CD4-positive, alpha-beta T cell (primary cell): ENCODE measurements around the gene LRGUK. TPM values are rescaled to one million over a fixed set of nuclear protein-coding genes. Genes with fewer than 3 reads are reported as not detected.
A peak's percentile ranks its signal among the peaks of the same experiment; 100 is the strongest.
"Not testable (repeated sequence)": the region's sequence is repeated elsewhere in the genome, so short reads cannot be mapped to it uniquely, and the experiment has no call there.

Experiments
- ATAC-seq: fragments of 200-7000 bp; cut with Tn5 transposase; one replicate; pipeline ENCODE4 v1.10.0; 2022; ENCODE audit warnings: mild to moderate bottlenecking; ENCODE audit not compliant: poor library complexity
- CTCF ChIA-PET: fragments of 350-600 bp; sonication (Branson Sonifier 250); formaldehyde crosslinking; loops from one replicate; lab custom pipeline; 2021; ENCODE audit warnings: antibody characterized with exemption, inconsistent platforms; lab: Charles Lee
- POLR2A ChIA-PET: fragments of 350-600 bp; sonication (Branson Sonifier 250); formaldehyde crosslinking; loops from one replicate; lab custom pipeline; 2021; ENCODE audit warnings: antibody characterized with exemption, inconsistent platforms; lab: Charles Lee
- DNase-seq, 14 experiments: peaks; one replicate each; pipeline ENCODE4 v3.0.0-alpha.2; 2013 to 2020; ENCODE audit warnings: mixed read lengths in 2 of 14
- H3K27ac ChIP-seq, 2 donors: one replicate each; pipeline versions ENCODE4 v1.5.1 to v1.7.0; 2013; ENCODE audit warnings: low read length in 2 of 2, low read depth in 1 of 2, mild to moderate bottlenecking in 1 of 2
- H3K27me3 ChIP-seq, 2 experiments: 1 replicate in 1 of 2; 2 replicates in 1 of 2; pipeline versions ENCODE4 v1.6.1 to v1.7.0; 2013; ENCODE audit warnings: low read length in 2 of 2, control low read depth in 1 of 2, mild to moderate bottlenecking in 1 of 2, moderate library complexity in 1 of 2; ENCODE audit not compliant: insufficient read depth in 2 of 2, control insufficient read depth in 1 of 2
- H3K36me3 ChIP-seq: one replicate; pipeline ENCODE4 v1.6.1; 2013; ENCODE audit warnings: low read length, control low read depth; ENCODE audit not compliant: insufficient read depth
- H3K4me1 ChIP-seq: one replicate; pipeline ENCODE4 v1.6.1; 2013; ENCODE audit warnings: low read length, control low read depth; ENCODE audit not compliant: insufficient read depth
- H3K4me3 ChIP-seq: one replicate; pipeline ENCODE4 v1.5.1; 2013; ENCODE audit warnings: mild to moderate bottlenecking, low read length, moderate library complexity
- H3K9me3 ChIP-seq, 2 experiments: 1 replicate in 1 of 2; 2 replicates in 1 of 2; pipeline versions ENCODE4 v1.6.1 to v1.7.0; 2013; ENCODE audit warnings: low read length in 2 of 2, mild to moderate bottlenecking in 2 of 2, control low read depth in 1 of 2, moderate library complexity in 1 of 2; ENCODE audit not compliant: control insufficient read depth in 1 of 2, insufficient read depth in 1 of 2
- H3K27ac Mint-ChIP-seq: one replicate; pipeline ENCODE4 v1.8.0; 2020; ENCODE audit warnings: mixed read lengths
- H3K27me3 Mint-ChIP-seq: one replicate; pipeline ENCODE4 v1.8.0; 2021; ENCODE audit warnings: mixed read lengths
- H3K36me3 Mint-ChIP-seq: one replicate; pipeline ENCODE4 v1.8.0; 2021; ENCODE audit warnings: low read depth, mixed read lengths
- H3K4me1 Mint-ChIP-seq: one replicate; pipeline ENCODE4 v1.8.0; 2021; ENCODE audit warnings: low read depth, mixed read lengths
- H3K4me3 Mint-ChIP-seq: one replicate; pipeline ENCODE4 v1.8.0; 2020; ENCODE audit warnings: mild to moderate bottlenecking, mixed read lengths
- H3K9me3 Mint-ChIP-seq: one replicate; pipeline ENCODE4 v1.8.0; 2020; ENCODE audit warnings: mixed read lengths
- CTCF ChIP-seq: fragments of 200-600 bp; IDR thresholded peaks from one replicate; pipeline ENCODE4 v1.8.0; 2022; ENCODE audit warnings: antibody characterized with exemption, mild to moderate bottlenecking
- intact Hi-C, 2 experiments: fragments of 100-400 bp; cut with DNase I in 1 of 2; cut with micrococcal nuclease in 1 of 2; formaldehyde crosslinking; loops; one replicate each; pipeline versions ENCODE4 v1.15.1 to v1.9.0; 2023 to 2025; cut with DNase I, micrococcal nuclease
- total RNA-seq, 174 experiments: library from RNA in 2 of 174; stranded (reverse) in 2 of 174; gene quantifications; one replicate each; pipeline ENCODE4 v1.2.3 and lab custom pipeline; 2021 to 2026

LRGUK gene
- total RNA-seq, 2 experiments from 2014 or later = 0.20 to 0.27 TPM

GRCh38 chr7:134211817-134212216 is 84.7 kb downstream of the LRGUK start:
- H3K36me3 Mint-ChIP-seq = no peaks in the 10 kb centered on the region
- H3K27ac ChIP-seq = no peak overlapping the region

GRCh38 chr7:134212576-134213546 is 85.7 kb downstream of the LRGUK start:
- DNase-seq = peak in 2 of 14 experiments; percentile 46 to 50

More at GRCh38 chr7:134211817-134212216, 84.7 kb downstream of the LRGUK start:
- Histone ChIP-seq H3K4me1 (no peaks in the 10 kb centered on the region), H3K9me3 (no peaks in the 10 kb centered on the region), H3K27me3 (peaks cover 0 to 4% of the 10 kb centered on the region in 2 experiments), H3K4me3 (no peak overlapping the region), H3K36me3 (no peaks in the 10 kb centered on the region)
- POLR2A ChIA-PET = no interaction called here
- H3K4me1 Mint-ChIP-seq = no peaks in the 10 kb centered on the region
- DNase-seq = no peak
- ATAC-seq = no peak
- no peaks in the 10 kb centered on the region for H3K27me3 Mint-ChIP-seq
- no peak overlapping the region for H3K4me3 Mint-ChIP-seq
- no peak overlapping the region for H3K27ac Mint-ChIP-seq
- CTCF ChIA-PET = no interaction called here
- intact Hi-C loops = no loop called here
- H3K9me3 Mint-ChIP-seq = no peaks in the 10 kb centered on the region
- no peak for TF ChIP-seq CTCF

GRCh38 chr7:134220236-134220635 is 93.1 kb downstream of the LRGUK start:
- no peak for ATAC-seq
- Histone ChIP-seq H3K27me3 (no peaks in the 10 kb centered on the region), H3K4me1 (no peaks in the 10 kb centered on the region), H3K36me3 (no peaks in the 10 kb centered on the region), H3K9me3 (peaks cover 0 to 4% of the 10 kb centered on the region in 2 experiments), H3K4me3 (no peak overlapping the region), H3K27ac (no peak overlapping the region)
- CTCF ChIA-PET = interaction anchor here (0.6 kb wide), 1 partner anchor 961 kb away, joined by 3 read pairs; no protein-coding TSS in a partner anchor
- intact Hi-C loops = no loop called here
- Mint-ChIP-seq H3K4me3 (no peak overlapping the region), H3K4me1 (no peaks in the 10 kb centered on the region), H3K27me3 (peaks cover 4% of the 10 kb centered on the region), H3K27ac (no peak overlapping the region), H3K9me3 (no peaks in the 10 kb centered on the region), H3K36me3 (no peaks in the 10 kb centered on the region)
- POLR2A ChIA-PET = no interaction called here
- TF ChIP-seq CTCF = no peak
- DNase-seq = no peak

More at GRCh38 chr7:134212576-134213546, 85.7 kb downstream of the LRGUK start:
- H3K36me3 ChIP-seq = no peaks in the 10 kb centered on the region
- TF ChIP-seq CTCF = no peak
- Mint-ChIP-seq H3K4me3 (no peak overlapping the region), H3K9me3 (no peaks in the 10 kb centered on the region), H3K27ac (no peak overlapping the region), H3K36me3 (no peaks in the 10 kb centered on the region), H3K27me3 (no peaks in the 10 kb centered on the region), H3K4me1 (no peaks in the 10 kb centered on the region)
- H3K4me3 ChIP-seq = no peak overlapping the region
- no peaks in the 10 kb centered on the region for H3K4me1 ChIP-seq
- peaks cover 0 to 4% of the 10 kb centered on the region in 2 experiments for H3K27me3 ChIP-seq
- intact Hi-C loops = no loop called here
- no peaks in the 10 kb centered on the region for H3K9me3 ChIP-seq
- ATAC-seq = no peak
- ChIA-PET POLR2A (no interaction called here), CTCF (interaction anchor here (1.7 kb wide), 1 partner anchor 7 kb away, joined by 3 read pairs; no protein-coding TSS in a partner anchor)
- no peak overlapping the region for H3K27ac ChIP-seq

- POLR2A ChIA-PET, H3K36me3 Mint-ChIP-seq: not testable (repeated sequence)
Measured at GRCh38 chr7:134231296-134231695, 104.2 kb downstream of the LRGUK start.

More at GRCh38 chr7:134231296-134231695, 104.2 kb downstream of the LRGUK start:
- H3K27me3 ChIP-seq, H3K27ac ChIP-seq, DNase-seq, H3K9me3 Mint-ChIP-seq, H3K4me3 Mint-ChIP-seq, H3K4me1 ChIP-seq, H3K27ac Mint-ChIP-seq, ATAC-seq, H3K36me3 ChIP-seq, H3K9me3 ChIP-seq, H3K4me3 ChIP-seq, CTCF ChIA-PET, intact Hi-C loops, H3K4me1 Mint-ChIP-seq: not testable (repeated sequence)
- peaks cover 11% of the 10 kb centered on the region for H3K27me3 Mint-ChIP-seq
